Breast epithelium (tissue), 4 donors: ENCODE measurements around the gene LGR4. TPM values are rescaled to one million over a fixed set of nuclear protein-coding genes. Genes with fewer than 3 reads are reported as not detected.
A peak's percentile ranks its signal among the peaks of the same experiment; 100 is the strongest.

ENCODE experiments used
- DNase-seq, 2 donors: peaks; one replicate each; pipeline ENCODE4 v3.0.0-alpha.2; 2019; ENCODE audit warnings: low spot score in 2 of 2
- H3K27ac ChIP-seq, 2 donors: fragments of 200-600 bp; sonication (generic) in 1 of 2; one replicate each; pipeline ENCODE4 v1.5.1; 2016 to 2019; ENCODE audit warnings: mild to moderate bottlenecking in 1 of 2
- H3K27me3 ChIP-seq, 2 donors: fragments of 200-600 bp; sonication (generic) in 1 of 2; one replicate each; pipeline versions ENCODE4 v1.5.1 to v1.6.0; 2017 to 2019; ENCODE audit warnings: control low read depth in 1 of 2, mild to moderate bottlenecking in 1 of 2
- H3K36me3 ChIP-seq: fragments of 200-600 bp; one replicate; pipeline ENCODE4 v1.5.1; 2019
- H3K4me1 ChIP-seq, 2 donors: fragments of 200-600 bp; sonication (generic); one replicate each; pipeline ENCODE4 v1.5.1; 2016 to 2019; ENCODE audit warnings: control low read depth in 1 of 2
- H3K4me3 ChIP-seq, 3 donors: fragments of 200-600 bp; sonication (generic); 1 replicate in 2 of 3; 2 replicates in 1 of 3; pipeline ENCODE4 v1.5.1; 2016 to 2019; ENCODE audit warnings: mild to moderate bottlenecking in 3 of 3, moderate library complexity in 2 of 3
- H3K9me3 ChIP-seq, 2 donors: fragments of 200-600 bp; sonication (generic) in 1 of 2; one replicate each; pipeline ENCODE4 v1.5.1; 2016 to 2019; ENCODE audit warnings: control low read depth in 1 of 2
- POLR2A ChIP-seq: fragments of 450-650 bp; IDR thresholded peaks from one replicate; pipeline ENCODE4 v1.6.1; 2016; ENCODE audit warnings: antibody characterized with exemption, mild to moderate bottlenecking, moderate library complexity
- POLR2AphosphoS5 ChIP-seq, 3 donors: sonication (generic); formaldehyde crosslinking; IDR thresholded peaks; one replicate each; pipeline ENCODE4 v1.6.1; 2017; ENCODE audit warnings: antibody characterized with exemption in 3 of 3
- intact Hi-C: fragments of 100-400 bp; cut with DNase I; formaldehyde crosslinking; loops from one replicate; pipeline ENCODE4 v1.15.1; 2023; ENCODE audit warnings: low total_unique reads
- total RNA-seq, 3 donors: library from RNA; depleted of rRNA; stranded (reverse); fragments of >200 nt; gene quantifications; one replicate each; pipeline ENCODE4 v1.1.0, GENCODE V29; 2016
- TF ChIP-seq, protein P1 (sequence below), 3 donors: fragments of 450-650 bp; IDR thresholded peaks; one replicate each; pipeline ENCODE4 v1.5.1; 2016 to 2017; ENCODE audit warnings: antibody characterized with exemption in 3 of 3, mild to moderate bottlenecking in 3 of 3, moderate library complexity in 3 of 3

Gene LGR4
- total RNA-seq, 3 donors from 2014 or later: 28.5 to 93.7 (median 34.2) TPM

- Histone ChIP-seq H3K4me3 (peak overlapping the region in 2 of 3 donors; percentile 91 to 93), H3K4me1 (peaks cover 0 to 7% of the 10 kb centered on the region in 2 donors)
These were observed 3.4 kb downstream of the LGR4 start for GRCh38 chr11:27468995-27469695.

DNA sequence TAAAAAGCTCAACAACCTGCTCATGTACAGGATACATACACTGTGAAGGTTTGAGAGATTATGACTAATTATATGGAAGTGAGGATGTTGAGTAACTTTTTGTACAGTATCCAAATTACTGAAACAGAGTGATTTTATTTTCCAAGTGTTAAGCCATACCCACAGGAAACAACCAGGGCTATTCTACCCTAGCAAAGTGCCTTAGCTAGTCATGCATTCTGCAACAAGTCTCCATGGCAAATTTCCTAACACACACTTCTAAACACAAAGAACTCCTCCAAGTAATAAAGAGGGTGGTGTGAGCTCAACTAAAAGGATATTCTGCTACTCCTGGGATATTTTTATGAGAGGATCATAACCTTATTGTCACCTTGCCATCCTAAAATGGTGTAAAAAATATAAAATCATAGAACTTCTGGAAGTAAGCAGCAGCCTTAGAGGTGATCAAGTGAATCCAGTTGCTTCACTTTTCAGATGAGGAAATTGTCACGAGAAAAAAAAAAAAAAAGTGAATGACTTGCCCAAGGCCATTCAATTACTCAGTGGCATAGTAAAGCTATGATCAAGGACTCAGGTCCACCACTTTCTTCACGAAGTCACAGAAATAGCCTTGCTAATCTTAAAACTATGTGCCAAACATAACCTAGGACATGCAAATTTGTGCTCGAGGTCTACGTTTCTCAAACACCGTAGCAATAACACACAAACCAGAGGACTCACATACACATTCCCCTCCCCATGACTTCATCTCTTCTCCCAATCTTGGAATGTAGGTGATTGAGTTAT lies 4.2 kb downstream of the LGR4 start:
- TF ChIP-seq, protein P1, sequence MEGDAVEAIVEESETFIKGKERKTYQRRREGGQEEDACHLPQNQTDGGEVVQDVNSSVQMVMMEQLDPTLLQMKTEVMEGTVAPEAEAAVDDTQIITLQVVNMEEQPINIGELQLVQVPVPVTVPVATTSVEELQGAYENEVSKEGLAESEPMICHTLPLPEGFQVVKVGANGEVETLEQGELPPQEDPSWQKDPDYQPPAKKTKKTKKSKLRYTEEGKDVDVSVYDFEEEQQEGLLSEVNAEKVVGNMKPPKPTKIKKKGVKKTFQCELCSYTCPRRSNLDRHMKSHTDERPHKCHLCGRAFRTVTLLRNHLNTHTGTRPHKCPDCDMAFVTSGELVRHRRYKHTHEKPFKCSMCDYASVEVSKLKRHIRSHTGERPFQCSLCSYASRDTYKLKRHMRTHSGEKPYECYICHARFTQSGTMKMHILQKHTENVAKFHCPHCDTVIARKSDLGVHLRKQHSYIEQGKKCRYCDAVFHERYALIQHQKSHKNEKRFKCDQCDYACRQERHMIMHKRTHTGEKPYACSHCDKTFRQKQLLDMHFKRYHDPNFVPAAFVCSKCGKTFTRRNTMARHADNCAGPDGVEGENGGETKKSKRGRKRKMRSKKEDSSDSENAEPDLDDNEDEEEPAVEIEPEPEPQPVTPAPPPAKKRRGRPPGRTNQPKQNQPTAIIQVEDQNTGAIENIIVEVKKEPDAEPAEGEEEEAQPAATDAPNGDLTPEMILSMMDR (IDR thresholded peaks at IDR 0.05): no peak
- TF ChIP-seq POLR2AphosphoS5 (IDR thresholded peaks at IDR 0.05) (no peak), POLR2A (no peak)
- Histone ChIP-seq H3K36me3 (no peaks in the 10 kb centered on the region), H3K27me3 (no peaks in the 10 kb centered on the region), H3K27ac (peak overlapping the region; percentile 84 to 88), H3K9me3 (no peaks in the 10 kb centered on the region), H3K4me1 (peaks cover 0 to 7% of the 10 kb centered on the region in 2 donors), H3K4me3 (peak overlapping the region in 2 of 3 donors; percentile 91 to 93)
- intact Hi-C loops: no loop called here
- DNase-seq: no peak

More at GRCh38 chr11:27468995-27469695, 3.4 kb downstream of the LGR4 start:
- Histone ChIP-seq H3K36me3 (no peaks in the 10 kb centered on the region), H3K27ac (peak overlapping the region; percentile 84 to 88), H3K9me3 (no peaks in the 10 kb centered on the region), H3K27me3 (no peaks in the 10 kb centered on the region)
- intact Hi-C loops: no loop called here
- DNase-seq: peak in 1 of 2 donors; percentile 33
- TF ChIP-seq POLR2A: no peak
- TF ChIP-seq, protein P1 (IDR thresholded peaks at IDR 0.05): no peak
- no peak for TF ChIP-seq POLR2AphosphoS5 (IDR thresholded peaks at IDR 0.05)

- intact Hi-C loops: no loop called here
- peaks cover 0 to 7% of the 10 kb centered on the region in 2 donors for H3K4me1 ChIP-seq
These were observed 5.2 kb downstream of the LGR4 start for GRCh38 chr11:27467181-27467913.

GRCh38 chr11:27466363-27466762 lies 6.2 kb downstream of the LGR4 start:
- TF ChIP-seq, protein P1 (IDR thresholded peaks at IDR 0.05): no peak
- TF ChIP-seq POLR2A: no peak
- no peak for TF ChIP-seq POLR2AphosphoS5 (IDR thresholded peaks at IDR 0.05)
- Histone ChIP-seq H3K27ac (peak overlapping the region; percentile 84 to 88), H3K4me1 (peaks cover 0 to 7% of the 10 kb centered on the region in 2 donors), H3K9me3 (no peaks in the 10 kb centered on the region), H3K27me3 (no peaks in the 10 kb centered on the region), H3K4me3 (no peak overlapping the region), H3K36me3 (no peaks in the 10 kb centered on the region)
- no peak for DNase-seq
- intact Hi-C loops: no loop called here

More at GRCh38 chr11:27467181-27467913, 5.2 kb downstream of the LGR4 start:
- no peak overlapping the region for H3K4me3 ChIP-seq
- TF ChIP-seq POLR2AphosphoS5 (IDR thresholded peaks at IDR 0.05) (no peak), POLR2A (no peak)
- TF ChIP-seq, protein P1 (IDR thresholded peaks at IDR 0.05): no peak
- peak overlapping the region; percentile 84 to 88 for H3K27ac ChIP-seq
- no peaks in the 10 kb centered on the region for H3K9me3 ChIP-seq
- H3K36me3 ChIP-seq: no peaks in the 10 kb centered on the region
- no peak for DNase-seq
- no peaks in the 10 kb centered on the region for H3K27me3 ChIP-seq
